ENCODE measurements around the gene TMA7B. TPM values are rescaled to one million over a fixed set of nuclear protein-coding genes. Genes with fewer than 3 reads are reported as not detected.
A peak's percentile ranks its signal among the peaks of the same experiment; 100 is the strongest.

Gene TMA7B
- total RNA-seq, 3 donors from 2014 or later = 0.16 TPM; not detected in 2

- Histone ChIP-seq H3K27me3 (no peaks in the 10 kb centered on the region), H3K4me3 (no peak overlapping the region), H3K4me1 (peaks cover 0 to 6% of the 10 kb centered on the region in 2 donors), H3K36me3 (no peaks in the 10 kb centered on the region), H3K27ac (no peak overlapping the region), H3K9me3 (no peaks in the 10 kb centered on the region)
- intact Hi-C loops (cut with DNase I; ENCODE audit: low total_unique reads) = no loop called here
- TF ChIP-seq CTCF (IDR thresholded peaks at IDR 0.05) (no peak), POLR2A (IDR thresholded peaks at IDR 0.05) (no peak), POLR2AphosphoS5 (IDR thresholded peaks at IDR 0.05) (no peak)
- DNase-seq (ENCODE audit: low spot score in 2 of 2) = no peak
Observed at GRCh38 chr22:39962071-39962470, 1.9 kb downstream of the TMA7B start.

- Histone ChIP-seq H3K27me3 (no peaks in the 10 kb centered on the region), H3K4me3 (no peak overlapping the region), H3K36me3 (no peaks in the 10 kb centered on the region), H3K4me1 (peaks cover 0 to 11% of the 10 kb centered on the region in 2 donors), H3K27ac (no peak overlapping the region), H3K9me3 (no peaks in the 10 kb centered on the region)
- intact Hi-C loops (cut with DNase I; ENCODE audit: low total_unique reads) = no loop called here
- no peak for DNase-seq (ENCODE audit: low spot score in 2 of 2)
- no peak for TF ChIP-seq POLR2AphosphoS5 (IDR thresholded peaks at IDR 0.05)
- no peak for TF ChIP-seq CTCF (IDR thresholded peaks at IDR 0.05)
- TF ChIP-seq POLR2A (IDR thresholded peaks at IDR 0.05) = no peak
Observed at GRCh38 chr22:39965748-39966147, 5.6 kb downstream of the TMA7B start.

GRCh38 chr22:39966470-39966869 is 6.3 kb downstream of the TMA7B start:
- intact Hi-C loops (cut with DNase I; ENCODE audit: low total_unique reads) = no loop called here
- Histone ChIP-seq H3K4me1 (peaks cover 0 to 11% of the 10 kb centered on the region in 2 donors), H3K27ac (peak overlapping the region; percentile 69 to 73), H3K36me3 (no peaks in the 10 kb centered on the region), H3K27me3 (no peaks in the 10 kb centered on the region), H3K4me3 (no peak overlapping the region), H3K9me3 (no peaks in the 10 kb centered on the region)
- no peak for DNase-seq (ENCODE audit: low spot score in 2 of 2)
- TF ChIP-seq CTCF (IDR thresholded peaks at IDR 0.05) = no peak
- no peak for TF ChIP-seq POLR2AphosphoS5 (IDR thresholded peaks at IDR 0.05)
- no peak for TF ChIP-seq POLR2A (IDR thresholded peaks at IDR 0.05)

GRCh38 chr22:39967103-39967829 is 7.1 kb downstream of the TMA7B start:
- intact Hi-C loops (cut with DNase I; ENCODE audit: low total_unique reads) = no loop called here
- TF ChIP-seq POLR2AphosphoS5 (IDR thresholded peaks at IDR 0.05) (no peak), POLR2A (IDR thresholded peaks at IDR 0.05) (no peak), CTCF (IDR thresholded peaks at IDR 0.05) (no peak)
- DNase-seq (ENCODE audit: low spot score in 2 of 2) = no peak
- Histone ChIP-seq H3K9me3 (no peaks in the 10 kb centered on the region), H3K4me1 (peaks cover 0 to 11% of the 10 kb centered on the region in 2 donors), H3K4me3 (no peak overlapping the region), H3K27ac (peak overlapping the region; percentile 73), H3K36me3 (no peaks in the 10 kb centered on the region), H3K27me3 (no peaks in the 10 kb centered on the region)
